K562 (cell line): ENCODE results near the gene FOXA3. TPM values are rescaled to one million over a fixed set of nuclear protein-coding genes. Genes with fewer than 3 reads are reported as not detected.

ENCODE experiments used
- ARID3A ChIP-seq: IDR thresholded peaks from 2 replicates; pipeline ENCODE4 v1.6.1; 2012; ENCODE audit warnings: low read depth, low read length, improper control_type of control experiment, borderline replicate concordance
- CHD2 ChIP-seq: IDR thresholded peaks from 2 replicates; pipeline ENCODE4 v1.6.1; 2011; ENCODE audit warnings: low read depth, low read length
- CXXC5 ChIP-seq: fragments of 250-450 bp; sonication (Bioruptor Pico); IDR thresholded peaks from 2 replicates; pipeline ENCODE4 v1.8.0; 2022; ENCODE audit warnings: inconsistent platforms, mild to moderate bottlenecking, moderate library complexity
- FOXJ2 ChIP-seq: fragments of 200-800 bp; sonication (Bioruptor generic); IDR thresholded peaks from 2 replicates; pipeline ENCODE4 v1.6.1; 2016; ENCODE audit warnings: missing genetic modification characterization, missing compliant biosample characterization
- HDAC3 ChIP-seq: fragments of 450-650 bp; IDR thresholded peaks from 2 replicates; pipeline ENCODE4 v1.6.1; 2018; ENCODE audit warnings: borderline replicate concordance, mild to moderate bottlenecking, moderate library complexity; ENCODE audit not compliant: partially characterized antibody
- HSF4 ChIP-seq: fragments of 250-450 bp; sonication (Bioruptor Pico); IDR thresholded peaks from 2 replicates; pipeline ENCODE4 v2.1.2; 2022; ENCODE audit warnings: mild to moderate bottlenecking, moderate library complexity, borderline replicate concordance
- IRF2 ChIP-seq: sonication (generic); formaldehyde crosslinking; IDR thresholded peaks from 2 replicates; pipeline ENCODE4 v1.8.1; 2022; ENCODE audit warnings: mild to moderate bottlenecking, missing genetic modification reagents
- KAT7 ChIP-seq: sonication (generic); formaldehyde crosslinking; IDR thresholded peaks from 2 replicates; pipeline ENCODE4 v1.8.0; 2022; ENCODE audit warnings: missing genetic modification reagents, mild to moderate bottlenecking, borderline replicate concordance
- PBX2 ChIP-seq, 2 experiments: IDR thresholded peaks in 1 of 2; conservative IDR thresholded peaks in 1 of 2; 2 replicates each; pipeline ENCODE4 v1.6.1; 2016; ENCODE audit warnings: low read depth in 2 of 2, mild to moderate bottlenecking in 1 of 2, missing compliant biosample characterization in 1 of 2, missing genetic modification characterization in 1 of 2, moderate library complexity in 1 of 2
- PCBP1 ChIP-seq: fragments of 200-400 bp; formaldehyde crosslinking; IDR thresholded peaks from 2 replicates; pipeline ENCODE4 v1.6.1; 2018; ENCODE audit warnings: mild to moderate bottlenecking, low read depth, low read length; ENCODE audit not compliant: poor library complexity, severe bottlenecking
- PHB2 ChIP-seq: fragments of 450-650 bp; IDR thresholded peaks from 2 replicates; pipeline ENCODE4 v1.6.1; 2017; ENCODE audit warnings: low read depth
- POLR2AphosphoS5 ChIP-seq: IDR thresholded peaks from 2 replicates; pipeline ENCODE4 v1.6.1; 2011; ENCODE audit warnings: mild to moderate bottlenecking, low read depth, low read length, moderate library complexity; ENCODE audit not compliant: control insufficient read depth, insufficient read depth
- SIRT6 ChIP-seq: IDR thresholded peaks from one replicate; pipeline ENCODE4 v1.6.1; 2012; ENCODE audit warnings: low read depth, mild to moderate bottlenecking, control low read depth, inconsistent platforms, low read length, moderate library complexity
- SPI1 ChIP-seq: IDR thresholded peaks from 2 replicates; pipeline ENCODE4 v1.6.1; 2011; ENCODE audit warnings: low read depth, low read length, control low read depth, borderline replicate concordance
- SRSF7 ChIP-seq: fragments of 200-400 bp; formaldehyde crosslinking; optimal IDR thresholded peaks from 2 replicates; pipeline ENCODE3; 2017; ENCODE audit warnings: mild to moderate bottlenecking, low read depth, low read length
- ZBED1 ChIP-seq: IDR thresholded peaks from 2 replicates; pipeline ENCODE4 v1.6.1; 2014
- ZNF444 ChIP-seq: fragments of 250-450 bp; sonication (Bioruptor Pico); IDR thresholded peaks from 2 replicates; pipeline ENCODE4 v1.4.0; 2020; ENCODE audit warnings: mild to moderate bottlenecking, moderate library complexity
- ZNF830 ChIP-seq: fragments of 250-450 bp; sonication (Bioruptor Pico); IDR thresholded peaks from 2 replicates; pipeline ENCODE4 v1.5.0; 2021; ENCODE audit warnings: mild to moderate bottlenecking
- ZSCAN32 ChIP-seq: fragments of 450-650 bp; formaldehyde crosslinking; IDR thresholded peaks from 2 replicates; pipeline ENCODE4 v1.4.0; 2020; ENCODE audit warnings: mild to moderate bottlenecking, moderate library complexity
- polyA plus RNA-seq, 8 experiments: library from polyadenylated mRNA; depleted of rRNA in 4 of 8; stranded (reverse) in 5 of 8; unstranded in 3 of 8; fragments of >200 nt; fragmentation: Nextera tagmentation in 2 of 8; fragmentation: Illumina TruSeq in 1 of 8; extraction: Ambion mirVana in 2 of 8; extraction: Trizol in 1 of 8; gene quantifications; 2 replicates each; pipeline versions ENCODE4 v1.2.1 to v1.2.3, GENCODE V29; 2011 to 2014; ENCODE audit warnings: inconsistent platforms in 1 of 8, missing spikeins in 1 of 8
- total RNA-seq, 7 experiments: library from RNA; depleted of rRNA in 6 of 7; stranded (reverse); fragments of >200 nt in 6 of 7; fragmentation: Illumina TruSeq in 2 of 7; extraction: Trizol in 2 of 7; gene quantifications; 2 replicates each; pipeline versions ENCODE4 v1.2.1 to v1.2.3, GENCODE V29; 2011 to 2021; ENCODE audit warnings: low replicate concordance in 1 of 7
- TF ChIP-seq, protein P1 (sequence below): sonication (generic); formaldehyde crosslinking; IDR thresholded peaks from 2 replicates; pipeline ENCODE4 v1.8.0; 2022; ENCODE audit warnings: missing genetic modification reagents, mild to moderate bottlenecking, moderate library complexity, borderline replicate concordance
- TF ChIP-seq, protein P2 (sequence below), 2 experiments: fragments of 250-450 bp in 1 of 2; fragments of 450-650 bp in 1 of 2; sonication (Bioruptor Pico) in 1 of 2; IDR thresholded peaks; 2 replicates each; pipeline versions ENCODE4 v1.6.1 to v1.8.0; 2016 to 2021; ENCODE audit warnings: mild to moderate bottlenecking in 2 of 2, moderate library complexity in 2 of 2, missing compliant biosample characterization in 1 of 2, missing genetic modification characterization in 1 of 2

The FOXA3 gene
- total and polyA plus RNA-seq, 9 of the 15 experiments (the other 6 are each of a cell fraction or from before 2014, with no cell fraction given), result 1.3 to 15.5 (median 4.7) TPM

GRCh38 chr19:45886427-45887199 is 22.5 kb downstream of the FOXA3 start (continued):
- TF ChIP-seq ZSCAN32 (CRISPR knock-in tag) (no peak), SPI1 (peak; percentile 85), ZBED1 (0 out of 2 replicates have a peak, but pooled peaks have one; percentile 31), KAT7 (CRISPR knock-in tag) (peak; percentile 88), POLR2AphosphoS5 (peak; percentile 63), SRSF7 (no peak), ZNF830 (CRISPR knock-in tag) (peak; percentile 16; the same call in 1 of the 2 replicates), HDAC3 (peak; percentile 47), SIRT6 (no peak), IRF2 (CRISPR knock-in tag) (no peak), FOXJ2 (tag) (no peak), HSF4 (no peak), ARID3A (no peak), CHD2 (0 out of 2 replicates have a peak, but pooled peaks have one; percentile 43), ZNF444 (CRISPR knock-in tag) (no peak), PBX2 (CRISPR knock-in tag; IDR thresholded peaks at IDR 0.05; ENCODE audit: low read depth) (no peak), PBX2 (tag; conservative IDR thresholded peaks at IDR 0.05; ENCODE audit: low read depth) (no peak), PCBP1 (no peak), PHB2 (no peak), CXXC5 (peak; percentile 51; the same call in 1 of the 2 replicates)
- TF ChIP-seq, protein P1, sequence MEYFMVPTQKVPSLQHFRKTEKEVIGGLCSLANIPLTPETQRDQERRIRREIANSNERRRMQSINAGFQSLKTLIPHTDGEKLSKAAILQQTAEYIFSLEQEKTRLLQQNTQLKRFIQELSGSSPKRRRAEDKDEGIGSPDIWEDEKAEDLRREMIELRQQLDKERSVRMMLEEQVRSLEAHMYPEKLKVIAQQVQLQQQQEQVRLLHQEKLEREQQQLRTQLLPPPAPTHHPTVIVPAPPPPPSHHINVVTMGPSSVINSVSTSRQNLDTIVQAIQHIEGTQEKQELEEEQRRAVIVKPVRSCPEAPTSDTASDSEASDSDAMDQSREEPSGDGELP (CRISPR knock-in tag), result peak; percentile 58; the same call in 1 of the 2 replicates
- TF ChIP-seq, protein P2, sequence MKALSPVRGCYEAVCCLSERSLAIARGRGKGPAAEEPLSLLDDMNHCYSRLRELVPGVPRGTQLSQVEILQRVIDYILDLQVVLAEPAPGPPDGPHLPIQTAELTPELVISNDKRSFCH (CRISPR knock-in tag; IDR thresholded peaks at IDR 0.05), result no peak
- TF ChIP-seq, protein P2 (tag; IDR thresholded peaks at IDR 0.05), result no peak
